ENCODE measurements around the gene SDSL. TPM values are rescaled to one million over a fixed set of nuclear protein-coding genes. Genes with fewer than 3 reads are reported as not detected.

Gene SDSL
- total and polyA plus RNA-seq, 2 of the 13 experiments (the other 11 are each of a cell fraction or from before 2014, with no cell fraction given): 1.2 to 1.7 TPM

DNA sequence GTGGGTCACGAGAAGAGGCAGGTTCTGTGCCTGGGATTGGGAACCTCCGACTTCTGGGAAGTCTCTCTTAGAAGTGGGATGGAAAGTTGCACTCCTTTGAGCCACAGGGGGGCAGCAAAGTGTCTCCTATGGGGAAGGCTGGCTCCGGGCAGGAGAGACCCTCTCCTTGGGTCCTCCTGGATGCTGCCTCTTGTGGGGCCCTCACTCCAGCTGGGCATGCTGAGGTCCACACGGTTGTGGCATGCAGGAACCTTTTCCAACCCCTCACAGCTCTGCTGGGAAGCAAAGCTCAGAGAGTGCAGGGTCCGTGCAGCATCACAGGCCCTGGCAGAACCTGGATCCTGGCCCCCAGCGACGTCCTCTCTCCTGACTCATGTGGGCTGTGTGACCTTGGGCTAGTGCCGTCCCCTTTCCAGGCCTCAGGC lies 17.4 kb downstream of the SDSL start:
- peak; percentile 64 for FAIRE-seq
- peak; percentile 86 for ATAC-seq
- CTCF ChIA-PET (ENCODE audit: low intra/inter-chr PET ratio, low total read pairs): interaction anchor here (1.4 to 1.5 kb wide), 2 partner anchors 128 to 472 kb away, joined by 4 to 8 read pairs; no protein-coding TSS in a partner anchor
- intact Hi-C loops (cut with micrococcal nuclease; ENCODE audit: unreplicated experiment) (loop anchor here (1.0 kb wide), 1 partner anchor 473 kb away; no protein-coding TSS in a partner anchor), in situ Hi-C loops (cut with HindIII; ENCODE audit: extremely low pct_ligation_motif_present, low pct_unique_long_range_greater_than_20kb) (loop anchor here (10.0 kb wide), 1 partner anchor 475 kb away; no protein-coding TSS in a partner anchor)
- peaks cover 7% of the 10 kb centered on the region; the same call in 1 of the 2 replicates for H3K4me1 ChIP-seq (ENCODE audit: insufficient read depth, low read length)
- peak; percentile 40 for DNase-seq (ENCODE audit: low spot score)
- BruUV-seq (replicated peaks): no TSS peak
- no peak overlapping the region for H2AFZ ChIP-seq (ENCODE audit: low read length)
- no peak overlapping the region for H3K9ac ChIP-seq (ENCODE audit: insufficient read depth, low read depth, low read length)
- 4% methylated on average over 6 of the region's 8 CpGs for WGBS (ENCODE audit: low lambda C conversion rate)
- no peaks in the 10 kb centered on the region for H3K36me3 ChIP-seq (replicated peaks in 1 of 2; ENCODE audit: control insufficient read depth in 1 of 2, insufficient read depth in 2 of 2, low read length in 2 of 2)
- H3K27ac ChIP-seq (ENCODE audit: extremely low read length, insufficient read depth, low read length): no peak overlapping the region
- peaks cover 0 to 22% of the 10 kb centered on the region in 2 experiments; a peak in 1 of 5 replicates for H3K27me3 ChIP-seq (ENCODE audit: control insufficient read depth in 1 of 2, insufficient read depth in 2 of 2, low read length in 2 of 2)
- H3K79me2 ChIP-seq (ENCODE audit: insufficient read depth, low read length): no peaks in the 10 kb centered on the region
- H3K9me3 ChIP-seq (ENCODE audit: low read length): no peaks in the 10 kb centered on the region
- no peak overlapping the region for H3K4me2 ChIP-seq (ENCODE audit: low read depth, low read length)
- POLR2A ChIA-PET: no interaction called here
- H4K20me1 ChIP-seq (ENCODE audit: insufficient read depth, low read length): no peaks in the 10 kb centered on the region
- no peak overlapping the region for H3K4me3 ChIP-seq (replicated peaks in 1 of 3; ENCODE audit: insufficient read depth in 1 of 3, low read depth in 2 of 3, low read length in 3 of 3)
- TF ChIP-seq ZNF780A (CRISPR knock-in tag; IDR thresholded peaks at IDR 0.05): no peak
- TF ChIP-seq, protein P1, sequence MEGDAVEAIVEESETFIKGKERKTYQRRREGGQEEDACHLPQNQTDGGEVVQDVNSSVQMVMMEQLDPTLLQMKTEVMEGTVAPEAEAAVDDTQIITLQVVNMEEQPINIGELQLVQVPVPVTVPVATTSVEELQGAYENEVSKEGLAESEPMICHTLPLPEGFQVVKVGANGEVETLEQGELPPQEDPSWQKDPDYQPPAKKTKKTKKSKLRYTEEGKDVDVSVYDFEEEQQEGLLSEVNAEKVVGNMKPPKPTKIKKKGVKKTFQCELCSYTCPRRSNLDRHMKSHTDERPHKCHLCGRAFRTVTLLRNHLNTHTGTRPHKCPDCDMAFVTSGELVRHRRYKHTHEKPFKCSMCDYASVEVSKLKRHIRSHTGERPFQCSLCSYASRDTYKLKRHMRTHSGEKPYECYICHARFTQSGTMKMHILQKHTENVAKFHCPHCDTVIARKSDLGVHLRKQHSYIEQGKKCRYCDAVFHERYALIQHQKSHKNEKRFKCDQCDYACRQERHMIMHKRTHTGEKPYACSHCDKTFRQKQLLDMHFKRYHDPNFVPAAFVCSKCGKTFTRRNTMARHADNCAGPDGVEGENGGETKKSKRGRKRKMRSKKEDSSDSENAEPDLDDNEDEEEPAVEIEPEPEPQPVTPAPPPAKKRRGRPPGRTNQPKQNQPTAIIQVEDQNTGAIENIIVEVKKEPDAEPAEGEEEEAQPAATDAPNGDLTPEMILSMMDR (CRISPR knock-in tag; IDR thresholded peaks at IDR 0.05): peak; percentile 86
- TF ChIP-seq ELF4 (CRISPR knock-in tag; IDR thresholded peaks at IDR 0.05; ENCODE audit: borderline replicate concordance): no peak
- no peak for TF ChIP-seq MEIS1 (CRISPR knock-in tag; IDR thresholded peaks at IDR 0.05; ENCODE audit: borderline replicate concordance)
- no peak for TF ChIP-seq ZSCAN22 (CRISPR knock-in tag; IDR thresholded peaks at IDR 0.05)
- TF ChIP-seq ZNF556 (CRISPR knock-in tag; IDR thresholded peaks at IDR 0.05; ENCODE audit: borderline replicate concordance): no peak
- TF ChIP-seq MAFF (IDR thresholded peaks at IDR 0.05; ENCODE audit: low read depth, low read length): no peak
- TF ChIP-seq NRL (CRISPR knock-in tag; IDR thresholded peaks at IDR 0.05; ENCODE audit: borderline replicate concordance): 0 out of 2 replicates have a peak, but pooled peaks have one; percentile 28
- TF ChIP-seq SMC3 (IDR thresholded peaks at IDR 0.05; ENCODE audit: low read length): peak; percentile 47
- TF ChIP-seq PITX1 (CRISPR knock-in tag; IDR thresholded peaks at IDR 0.05): 0 out of 2 replicates have a peak, but pooled peaks have one; percentile 22
- TF ChIP-seq XRCC5 (optimal IDR thresholded peaks at IDR 0.05; ENCODE audit: low read length): peak; percentile 24
- TF ChIP-seq, protein P2, sequence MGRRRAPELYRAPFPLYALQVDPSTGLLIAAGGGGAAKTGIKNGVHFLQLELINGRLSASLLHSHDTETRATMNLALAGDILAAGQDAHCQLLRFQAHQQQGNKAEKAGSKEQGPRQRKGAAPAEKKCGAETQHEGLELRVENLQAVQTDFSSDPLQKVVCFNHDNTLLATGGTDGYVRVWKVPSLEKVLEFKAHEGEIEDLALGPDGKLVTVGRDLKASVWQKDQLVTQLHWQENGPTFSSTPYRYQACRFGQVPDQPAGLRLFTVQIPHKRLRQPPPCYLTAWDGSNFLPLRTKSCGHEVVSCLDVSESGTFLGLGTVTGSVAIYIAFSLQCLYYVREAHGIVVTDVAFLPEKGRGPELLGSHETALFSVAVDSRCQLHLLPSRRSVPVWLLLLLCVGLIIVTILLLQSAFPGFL (CRISPR knock-in tag; IDR thresholded peaks at IDR 0.05): no peak
- no peak for TF ChIP-seq IRF9 (CRISPR knock-in tag; IDR thresholded peaks at IDR 0.05; ENCODE audit: borderline replicate concordance)
- TF ChIP-seq, protein P3, sequence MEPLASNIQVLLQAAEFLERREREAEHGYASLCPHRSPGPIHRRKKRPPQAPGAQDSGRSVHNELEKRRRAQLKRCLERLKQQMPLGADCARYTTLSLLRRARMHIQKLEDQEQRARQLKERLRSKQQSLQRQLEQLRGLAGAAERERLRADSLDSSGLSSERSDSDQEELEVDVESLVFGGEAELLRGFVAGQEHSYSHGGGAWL (CRISPR knock-in tag; IDR thresholded peaks at IDR 0.05): no peak; the same call in 1 of the 2 replicates
- TF ChIP-seq THAP7 (CRISPR knock-in tag; IDR thresholded peaks at IDR 0.05): no peak
- TF ChIP-seq ZNF550 (CRISPR knock-in tag; IDR thresholded peaks at IDR 0.05; ENCODE audit: borderline replicate concordance): 0 out of 2 replicates have a peak, but pooled peaks have one; percentile 22
- peak; percentile 83 for TF ChIP-seq STAG1 (CRISPR knock-in tag; IDR thresholded peaks at IDR 0.05)
- no peak for TF ChIP-seq ZNF530 (CRISPR knock-in tag; IDR thresholded peaks at IDR 0.05; ENCODE audit: low read depth)
- TF ChIP-seq ZNF350 (CRISPR knock-in tag; IDR thresholded peaks at IDR 0.05; ENCODE audit: borderline replicate concordance, low read depth): 0 out of 2 replicates have a peak, but pooled peaks have one; percentile 33
- TF ChIP-seq SCMH1 (CRISPR knock-in tag; IDR thresholded peaks at IDR 0.05; ENCODE audit: borderline replicate concordance): no peak
